HEK293 (cell line): ENCODE measurements around the gene VGLL2.

ENCODE experiments used
- CTCF ChIP-seq: fragments of 450-650 bp; formaldehyde crosslinking; IDR thresholded peaks from 2 replicates; pipeline ENCODE4 v1.5.1; 2016; ENCODE audit warnings: missing biosample characterization, missing genetic modification characterization
- PBX3 ChIP-seq: sonication (generic); formaldehyde crosslinking; IDR thresholded peaks from 2 replicates; pipeline ENCODE4 v1.8.1; 2022; ENCODE audit warnings: mild to moderate bottlenecking, moderate library complexity, missing genetic modification reagents
- REST ChIP-seq: fragments of 450-650 bp; formaldehyde crosslinking; IDR thresholded peaks from 2 replicates; pipeline ENCODE4 v1.5.1; 2016; ENCODE audit warnings: missing biosample characterization, missing genetic modification characterization
- ZNF221 ChIP-seq: fragments of 450-650 bp; formaldehyde crosslinking; IDR thresholded peaks from 2 replicates; pipeline ENCODE4 v1.5.1; 2017; ENCODE audit warnings: missing biosample characterization, missing genetic modification characterization, borderline replicate concordance
- ZNF24 ChIP-seq: fragments of 450-650 bp; formaldehyde crosslinking; IDR thresholded peaks from 2 replicates; pipeline ENCODE4 v1.5.1; 2016; ENCODE audit warnings: missing biosample characterization, missing genetic modification characterization
- ZNF280C ChIP-seq: fragments of 450-650 bp; formaldehyde crosslinking; IDR thresholded peaks from 2 replicates; pipeline ENCODE4 v1.5.1; 2016; ENCODE audit warnings: missing biosample characterization, missing genetic modification characterization
- ZNF670 ChIP-seq: fragments of 450-650 bp; formaldehyde crosslinking; IDR thresholded peaks from 2 replicates; pipeline ENCODE4 v1.5.1; 2016; ENCODE audit warnings: missing biosample characterization, missing genetic modification characterization, low read depth
- ZSCAN18 ChIP-seq: fragments of 450-650 bp; formaldehyde crosslinking; IDR thresholded peaks from 2 replicates; pipeline ENCODE4 v1.5.1; 2016; ENCODE audit warnings: missing biosample characterization, missing genetic modification characterization

GRCh38 chr6:117306227-117306790 is 41.0 kb downstream of the VGLL2 start:
- TF ChIP-seq REST (tag by site-specific recombination) (no peak), ZNF280C (no peak), ZNF24 (tag by site-specific recombination) (no peak), ZNF670 (no peak), CTCF (tag by site-specific recombination) (no peak), PBX3 (CRISPR knock-in tag) (no peak), ZSCAN18 (no peak), ZNF221 (tag by site-specific recombination) (no peak)
